Vagina (tissue), 2 donors: ENCODE data around the gene GPX4.

Source experiments
- POLR2A ChIP-seq, 2 donors: fragments of 450-650 bp; IDR thresholded peaks; one replicate each; pipeline ENCODE4 v1.6.1; 2017; ENCODE audit warnings: antibody characterized with exemption in 2 of 2, mild to moderate bottlenecking in 2 of 2, moderate library complexity in 2 of 2
- POLR2AphosphoS5 ChIP-seq, 2 donors: sonication (generic); formaldehyde crosslinking; IDR thresholded peaks; one replicate each; pipeline ENCODE4 v1.9.0; 2017; ENCODE audit warnings: antibody characterized with exemption in 2 of 2, mild to moderate bottlenecking in 2 of 2, low read depth in 1 of 2; ENCODE audit not compliant: insufficient read depth in 1 of 2
- TF ChIP-seq, protein P1 (sequence below), 3 experiments: fragments of 450-650 bp in 2 of 3; fragments of 200-600 bp in 1 of 3; sonication (generic) in 1 of 3; IDR thresholded peaks; one replicate each; pipeline ENCODE4 v1.5.1; 2017 to 2019; ENCODE audit warnings: antibody characterized with exemption in 3 of 3, mild to moderate bottlenecking in 2 of 3, moderate library complexity in 2 of 3

DNA sequence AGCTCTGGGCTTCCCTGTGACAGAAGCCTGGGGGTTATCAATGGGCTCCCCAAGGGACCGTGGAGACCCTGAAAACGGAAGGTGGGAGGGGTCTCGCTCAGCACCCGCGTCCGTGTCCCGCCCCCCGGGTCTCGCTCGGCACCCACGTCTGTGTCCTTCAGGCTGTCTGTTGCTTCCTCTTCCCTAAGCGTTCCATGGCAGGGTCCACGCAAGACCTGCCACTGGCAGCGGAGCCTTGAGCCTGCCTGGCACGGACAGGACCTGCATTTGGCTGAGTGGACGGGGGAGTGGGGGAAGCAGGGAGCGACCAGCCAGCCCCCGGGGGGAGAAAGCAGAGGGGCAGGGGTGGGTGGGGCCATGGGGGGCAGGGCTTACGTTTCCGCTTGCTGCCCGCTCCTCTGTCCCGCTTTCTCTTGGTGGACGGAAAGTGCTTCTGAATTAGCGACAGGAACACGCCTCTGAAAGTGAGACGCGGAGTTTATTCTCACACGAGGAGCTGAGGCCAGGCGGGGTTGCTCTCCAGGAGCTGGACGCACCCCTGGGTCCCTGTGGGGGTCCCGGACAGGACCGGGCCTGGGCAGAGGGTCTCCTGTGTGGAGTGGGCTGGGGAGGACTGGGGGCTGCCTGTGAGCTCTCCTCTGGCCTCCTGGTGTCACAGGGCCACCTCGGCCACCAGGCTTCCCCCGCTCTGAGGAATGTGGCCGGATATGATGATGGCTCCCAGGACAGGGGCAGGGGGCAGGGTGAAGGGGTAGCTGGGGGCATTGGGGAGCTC is 12.0 kb downstream of the GPX4 start:
- TF ChIP-seq, protein P1, sequence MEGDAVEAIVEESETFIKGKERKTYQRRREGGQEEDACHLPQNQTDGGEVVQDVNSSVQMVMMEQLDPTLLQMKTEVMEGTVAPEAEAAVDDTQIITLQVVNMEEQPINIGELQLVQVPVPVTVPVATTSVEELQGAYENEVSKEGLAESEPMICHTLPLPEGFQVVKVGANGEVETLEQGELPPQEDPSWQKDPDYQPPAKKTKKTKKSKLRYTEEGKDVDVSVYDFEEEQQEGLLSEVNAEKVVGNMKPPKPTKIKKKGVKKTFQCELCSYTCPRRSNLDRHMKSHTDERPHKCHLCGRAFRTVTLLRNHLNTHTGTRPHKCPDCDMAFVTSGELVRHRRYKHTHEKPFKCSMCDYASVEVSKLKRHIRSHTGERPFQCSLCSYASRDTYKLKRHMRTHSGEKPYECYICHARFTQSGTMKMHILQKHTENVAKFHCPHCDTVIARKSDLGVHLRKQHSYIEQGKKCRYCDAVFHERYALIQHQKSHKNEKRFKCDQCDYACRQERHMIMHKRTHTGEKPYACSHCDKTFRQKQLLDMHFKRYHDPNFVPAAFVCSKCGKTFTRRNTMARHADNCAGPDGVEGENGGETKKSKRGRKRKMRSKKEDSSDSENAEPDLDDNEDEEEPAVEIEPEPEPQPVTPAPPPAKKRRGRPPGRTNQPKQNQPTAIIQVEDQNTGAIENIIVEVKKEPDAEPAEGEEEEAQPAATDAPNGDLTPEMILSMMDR (IDR thresholded peaks at IDR 0.05), result no peak
- no peak for TF ChIP-seq POLR2A (IDR thresholded peaks at IDR 0.05)
- TF ChIP-seq POLR2AphosphoS5 (IDR thresholded peaks at IDR 0.05; ENCODE audit: insufficient read depth in 1 of 2, low read depth in 1 of 2), result no peak
